NCI-H774 (cell line): Measurements from ENCODE around the gene GULP1.
"Not testable (repeated sequence)": the region's sequence is repeated elsewhere in the genome, so short reads cannot be mapped to it uniquely, and the experiment has no call there.

Source experiments
- DNase-seq: peaks from one replicate; lab custom pipeline; 2025; lab: John Stamatoyannopoulos, UW

The GULP1 gene

GRCh38 chr2:188292348-188293239, 920 bp downstream of the GULP1 start:
- peak; percentile 62 for DNase-seq

- peak; percentile 35 for DNase-seq
Measured at GRCh38 chr2:188293601-188294351, 2.1 kb downstream of the GULP1 start.

- no peak for DNase-seq
Measured at GRCh38 chr2:188294352-188294926, 2.8 kb downstream of the GULP1 start.

GRCh38 chr2:188295067-188295685, 3.5 kb downstream of the GULP1 start:
- DNase-seq = no peak

GRCh38 chr2:188297978-188298377, 6.3 kb downstream of the GULP1 start:
- DNase-seq = no peak

- not testable (repeated sequence) for DNase-seq
Measured at GRCh38 chr2:188298937-188299371, 7.3 kb downstream of the GULP1 start.

- DNase-seq = no peak
Measured at GRCh38 chr2:188303363-188304031, 11.8 kb downstream of the GULP1 start.

GRCh38 chr2:188305271-188305670, 13.6 kb downstream of the GULP1 start:
- DNase-seq = no peak

GRCh38 chr2:188306271-188306670, 14.6 kb downstream of the GULP1 start:
- DNase-seq = no peak

- DNase-seq = no peak
Measured at GRCh38 chr2:188307850-188308283, 16.2 kb downstream of the GULP1 start.

GRCh38 chr2:188308483-188308882, 16.8 kb downstream of the GULP1 start:
- no peak for DNase-seq

- DNase-seq = no peak
Measured at GRCh38 chr2:188309364-188309763, 17.7 kb downstream of the GULP1 start.

GRCh38 chr2:188314314-188315054, 22.8 kb downstream of the GULP1 start:
- no peak for DNase-seq

- DNase-seq = no peak
Measured at GRCh38 chr2:188315750-188316149, 24.1 kb downstream of the GULP1 start.

GRCh38 chr2:188316342-188316741, 24.7 kb downstream of the GULP1 start:
- DNase-seq = no peak

- no peak for DNase-seq
Measured at GRCh38 chr2:188316791-188317423, 25.2 kb downstream of the GULP1 start.

- no peak for DNase-seq
Measured at GRCh38 chr2:188318161-188318749, 26.6 kb downstream of the GULP1 start.

GRCh38 chr2:188319838-188320237, 28.2 kb downstream of the GULP1 start:
- DNase-seq = no peak

GRCh38 chr2:188320861-188321260, 29.2 kb downstream of the GULP1 start:
- DNase-seq = no peak
